ENCODE data around the gene ATG16L2. TPM values are rescaled to one million over a fixed set of nuclear protein-coding genes. Genes with fewer than 3 reads are reported as not detected.

ATG16L2 gene
- total and polyA plus RNA-seq, 9 of the 15 experiments (the other 6 are each of a cell fraction or from before 2014, with no cell fraction given): 0.18 to 11.2 (median 6.2) TPM

- FAIRE-seq: no peak
- H3K36me3 ChIP-seq (ENCODE audit: control insufficient read depth, insufficient read depth, low read length): peaks cover 6% of the 10 kb centered on the region; the same call in 1 of the 3 replicates
- H3K79me2 ChIP-seq (ENCODE audit: control insufficient read depth, insufficient read depth, low read length): peaks cover 11% of the 10 kb centered on the region; the same call in 2 of the 3 replicates
- in situ Hi-C loops (cut with MboI): no loop called here
- WGBS (ENCODE audit: insufficient coverage, low coverage, missing lambda C conversion rate): 79% methylated on average over 7 of the region's 7 CpGs
- TSS peak; percentile 36 for BruUV-seq (replicated peaks)
- no peak overlapping the region for H3K4me2 ChIP-seq (ENCODE audit: insufficient read depth, low read length)
- no peak overlapping the region for H2AFZ ChIP-seq (ENCODE audit: low read depth, low read length)
- H3K9ac ChIP-seq (ENCODE audit: insufficient read depth in 1 of 2, low read depth in 2 of 2, low read length in 2 of 2): peak overlapping the region in 1 of 2 experiments; percentile 53; a peak in 1 of 4 replicates
- H3K27ac ChIP-seq (ENCODE audit: extremely low read depth, low read depth, low read length): no peak overlapping the region; the same call in 2 of the 3 replicates
- intact Hi-C loops (cut with micrococcal nuclease): loop anchor here (5.0 kb wide), 1 partner anchor 37 kb away; no protein-coding TSS in a partner anchor
- H3K27me3 ChIP-seq (ENCODE audit: control insufficient read depth in 2 of 2, insufficient read depth in 2 of 2, low read length in 2 of 2): no peaks in the 10 kb centered on the region
- no peak for DNase-seq (ENCODE audit: extremely low read depth in 1 of 4, low spot score in 3 of 4)
- H3K4me3 ChIP-seq: no peak overlapping the region
- TF ChIP-seq GABPB1 (CRISPR knock-in tag; IDR thresholded peaks at IDR 0.05) (no peak), CXXC5 (CRISPR knock-in tag; IDR thresholded peaks at IDR 0.05) (no peak), ZFP36 (IDR thresholded peaks at IDR 0.05; ENCODE audit: low read depth, low read length, partially characterized antibody) (peak; percentile 45), BCOR (IDR thresholded peaks at IDR 0.05) (0 out of 2 replicates have a peak, but pooled peaks have one; percentile 8), CC2D1A (IDR thresholded peaks at IDR 0.05) (0 out of 2 replicates have a peak, but pooled peaks have one; percentile 11), MAFK (IDR thresholded peaks at IDR 0.05; ENCODE audit: low read length) (no peak), POLR2A (conservative IDR thresholded peaks at IDR 0.05) (no peak), STAG1 (CRISPR knock-in tag; IDR thresholded peaks at IDR 0.05; ENCODE audit: borderline replicate concordance) (peak; percentile 18; the same call in 1 of the 2 replicates), L3MBTL2 (IDR thresholded peaks at IDR 0.05) (no peak)
- no peaks in the 10 kb centered on the region for H4K20me1 ChIP-seq (replicated peaks; ENCODE audit: control insufficient read depth, insufficient read depth, low read length)
- ChIA-PET CTCF (ENCODE audit: low intra/inter-chr PET ratio) (no interaction called here), POLR2A (interaction anchor here (1.0 to 4.0 kb wide), 4 partner anchors 8 to 37 kb away, joined by 3 to 36 read pairs (median 3); no protein-coding TSS in a partner anchor)
- no peak for ATAC-seq
- peaks cover 77 to 86% of the 10 kb centered on the region in 2 experiments for H3K4me1 ChIP-seq (replicated peaks in 1 of 2; ENCODE audit: control insufficient read depth in 2 of 2, insufficient read depth in 2 of 2, low read length in 2 of 2)
- H3K9me1 ChIP-seq (ENCODE audit: control insufficient read depth, insufficient read depth, low read length): peaks cover 3% of the 10 kb centered on the region
- H3K9me3 ChIP-seq (replicated peaks; ENCODE audit: control insufficient read depth, insufficient read depth, low read depth, low read length): no peaks in the 10 kb centered on the region
Measured at GRCh38 chr11:72778535-72779494, 35.4 kb upstream of the ATG16L2 start.

Data from K562 (cell line).